NCI-H345 treated with DMSO at 0.1 percent for 48 hours (cell line): ENCODE results near the gene RNF213.

Source experiments
- DNase-seq: peaks from one replicate; lab custom pipeline; 2025; ENCODE audit not compliant: unreplicated experiment; lab: John Stamatoyannopoulos, UW

Gene RNF213

DNA sequence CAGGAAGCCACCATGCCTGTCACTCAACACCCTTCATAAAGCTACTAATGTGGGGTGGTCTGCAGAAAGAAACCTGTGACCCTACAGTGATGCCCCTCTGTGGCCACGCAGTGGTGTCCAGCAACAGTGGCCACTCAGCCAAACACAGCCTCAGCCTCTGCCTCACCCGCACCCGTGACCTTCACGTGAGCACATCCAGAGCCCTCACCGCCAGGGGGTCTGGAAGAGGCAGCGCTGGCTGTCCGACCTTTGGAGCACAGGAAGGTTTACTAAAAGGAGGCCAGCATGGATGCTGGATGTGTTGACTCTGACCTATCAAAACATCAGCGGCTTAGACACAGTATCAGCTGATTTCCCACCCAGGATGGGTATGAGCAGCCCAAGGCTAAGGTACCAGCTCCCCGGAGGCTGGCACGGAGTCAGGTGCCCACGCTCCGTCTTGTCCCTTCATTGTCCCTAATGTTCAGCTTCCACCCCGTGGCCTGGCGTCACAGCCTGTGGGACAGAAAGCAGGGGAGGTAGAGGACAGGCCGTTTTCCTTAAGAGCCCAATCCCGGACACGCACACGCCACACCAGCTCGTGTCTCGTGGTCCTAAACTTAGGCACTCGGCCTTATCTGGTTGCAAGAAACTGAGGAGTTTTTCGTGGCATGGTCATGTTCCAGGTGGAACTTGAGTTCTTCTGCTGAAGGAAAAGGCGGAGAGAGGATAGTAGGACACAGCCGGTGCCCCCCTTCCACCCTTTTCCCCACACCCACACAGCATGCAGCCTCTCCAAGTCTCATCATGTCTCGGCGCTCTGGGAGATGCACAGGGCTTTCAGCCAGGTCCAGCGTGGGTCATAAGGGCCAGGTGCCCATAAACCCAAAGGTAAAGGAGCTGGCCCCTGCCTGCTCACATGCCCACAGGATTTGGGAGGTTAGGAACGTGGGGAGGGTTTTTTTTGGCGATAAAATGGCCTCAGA, 104.6 kb downstream of the RNF213 start:
- no peak for DNase-seq

DNA sequence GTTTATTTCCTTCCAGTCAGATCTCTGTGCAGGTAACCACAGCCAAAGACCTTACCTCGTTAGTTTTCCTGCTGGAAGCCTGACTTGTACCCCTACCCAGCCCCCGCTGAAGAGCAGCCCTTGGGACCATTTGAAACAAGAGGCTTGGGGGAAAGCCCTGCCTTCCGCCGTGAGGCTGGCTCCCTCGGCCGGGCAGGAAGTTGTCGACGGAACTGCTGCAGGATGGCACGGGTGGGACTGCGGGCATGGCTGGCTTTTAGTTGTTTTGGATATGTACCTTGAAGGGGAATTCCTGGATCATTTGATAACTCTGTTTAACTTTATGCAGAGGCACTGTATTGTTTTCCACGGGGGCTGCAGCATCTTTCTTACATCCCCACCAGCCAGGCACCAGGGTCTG, 105.3 kb downstream of the RNF213 start:
- DNase-seq: no peak

DNA sequence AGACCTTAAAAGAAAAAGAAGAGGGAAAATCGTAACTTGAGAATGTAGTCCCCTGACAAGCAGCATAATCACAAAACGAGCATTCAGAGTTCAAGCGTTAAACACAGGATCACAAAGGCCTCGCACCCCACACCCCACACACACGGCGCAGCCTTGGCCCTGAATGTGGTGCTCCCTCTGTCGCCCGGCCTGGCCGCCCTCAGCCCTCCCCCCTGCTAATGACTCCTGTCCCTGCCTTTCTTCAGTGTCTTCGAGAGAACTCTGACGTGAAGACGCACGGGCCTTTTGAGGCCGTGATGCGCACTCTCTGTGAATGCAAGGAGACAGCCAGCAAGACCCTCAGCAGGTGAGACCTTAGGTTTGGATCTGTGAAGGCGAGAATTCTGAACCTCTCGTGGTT, 106.9 kb downstream of the RNF213 start:
- DNase-seq: no peak

DNA sequence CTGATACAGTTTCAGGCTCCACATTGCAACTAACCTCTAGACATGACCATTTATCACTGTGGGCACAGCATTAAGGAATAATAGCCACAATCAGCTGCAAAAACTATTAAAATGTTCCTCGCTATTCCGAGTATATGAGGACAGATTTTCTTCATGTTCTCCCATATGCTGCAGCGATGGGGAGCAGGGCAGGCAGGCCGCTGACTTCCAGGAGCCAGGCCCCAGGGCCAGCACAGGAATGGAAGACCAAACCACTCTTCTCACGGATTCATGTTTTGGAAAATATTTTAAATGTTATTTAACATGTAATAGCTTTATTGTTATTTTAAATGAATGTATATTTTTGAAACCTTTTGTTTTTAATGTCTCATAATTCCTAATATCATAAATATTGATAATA, 110.5 kb downstream of the RNF213 start:
- DNase-seq: no peak

DNA sequence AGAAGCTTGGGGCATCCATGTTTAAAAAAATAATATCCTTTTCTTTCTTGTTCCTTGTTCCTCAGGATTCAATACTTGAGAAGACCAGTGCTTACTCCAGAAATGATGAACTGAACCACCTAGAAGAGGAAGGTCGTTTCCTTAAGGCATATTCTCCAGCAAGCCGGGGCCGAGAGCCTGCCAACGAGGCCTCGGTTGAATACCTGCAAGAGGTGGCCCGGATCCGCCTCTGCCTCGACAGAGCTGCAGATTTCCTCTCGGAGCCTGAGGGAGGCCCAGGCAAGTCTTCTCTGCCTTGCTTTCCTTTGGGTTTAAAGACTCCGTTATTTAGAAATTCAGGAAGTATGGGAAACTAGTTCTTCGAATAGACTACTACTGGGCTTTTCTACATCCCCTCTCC, 111.8 kb downstream of the RNF213 start:
- DNase-seq: no peak

DNA sequence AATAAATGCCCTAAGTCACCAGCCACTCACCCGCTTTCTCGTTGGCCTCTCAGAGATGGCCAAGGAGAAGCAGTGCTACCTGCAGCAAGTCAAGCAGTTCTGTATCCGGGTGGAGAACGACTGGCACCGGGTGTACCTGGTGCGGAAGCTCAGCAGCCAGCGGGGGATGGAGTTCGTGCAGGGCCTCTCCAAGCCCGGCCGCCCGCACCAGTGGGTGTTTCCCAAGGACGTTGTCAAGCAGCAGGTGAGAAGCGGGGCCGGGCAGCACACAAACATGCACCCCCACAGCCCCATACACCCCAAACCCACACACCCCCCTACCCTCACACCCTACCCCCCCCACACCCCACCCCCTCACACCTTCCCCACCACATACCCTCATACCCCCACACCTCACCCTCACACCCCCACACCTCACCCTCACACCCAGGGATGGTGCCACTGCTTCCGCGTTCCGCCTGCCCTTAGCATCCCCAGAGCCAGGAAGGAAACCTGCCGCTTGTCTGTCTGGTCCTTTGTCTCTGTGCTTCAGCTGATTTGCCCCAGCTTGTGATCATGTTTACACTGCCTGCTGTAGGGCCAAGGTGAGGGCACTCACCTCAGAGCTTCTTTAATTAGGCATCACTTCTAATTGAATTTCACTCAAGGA, 112.4 kb downstream of the RNF213 start:
- DNase-seq: no peak

DNA sequence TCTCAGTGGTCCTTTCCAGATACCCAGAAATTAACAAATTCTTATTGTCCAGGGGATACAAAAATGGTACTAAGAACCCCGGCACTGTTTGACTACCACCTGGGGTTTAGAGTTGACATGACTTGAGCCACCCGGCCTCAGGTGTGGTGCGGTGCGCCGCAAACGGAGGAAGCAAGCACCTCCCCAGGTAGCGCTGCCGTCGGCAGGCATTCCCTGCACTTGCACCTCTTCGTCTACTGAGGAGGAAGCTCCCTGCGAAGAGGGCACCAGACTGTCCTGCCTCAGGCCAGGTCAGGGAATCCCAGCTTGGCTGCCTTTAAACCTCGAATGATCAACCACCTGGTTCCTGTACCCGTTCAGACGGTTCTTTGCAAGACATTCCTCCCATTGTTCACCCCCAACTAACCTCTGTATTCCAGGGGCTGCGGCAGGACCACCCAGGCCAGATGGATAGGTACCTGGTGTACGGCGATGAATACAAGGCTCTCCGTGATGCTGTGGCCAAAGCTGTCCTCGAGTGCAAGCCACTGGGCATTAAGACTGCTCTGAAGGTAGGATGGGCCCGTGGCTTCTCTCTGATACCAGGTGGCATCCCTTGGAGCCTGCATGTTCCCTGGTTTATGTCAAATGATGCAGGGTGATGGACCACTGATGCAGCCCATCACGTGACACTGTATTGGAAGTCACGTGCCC, 113.5 kb downstream of the RNF213 start:
- no peak for DNase-seq

DNA sequence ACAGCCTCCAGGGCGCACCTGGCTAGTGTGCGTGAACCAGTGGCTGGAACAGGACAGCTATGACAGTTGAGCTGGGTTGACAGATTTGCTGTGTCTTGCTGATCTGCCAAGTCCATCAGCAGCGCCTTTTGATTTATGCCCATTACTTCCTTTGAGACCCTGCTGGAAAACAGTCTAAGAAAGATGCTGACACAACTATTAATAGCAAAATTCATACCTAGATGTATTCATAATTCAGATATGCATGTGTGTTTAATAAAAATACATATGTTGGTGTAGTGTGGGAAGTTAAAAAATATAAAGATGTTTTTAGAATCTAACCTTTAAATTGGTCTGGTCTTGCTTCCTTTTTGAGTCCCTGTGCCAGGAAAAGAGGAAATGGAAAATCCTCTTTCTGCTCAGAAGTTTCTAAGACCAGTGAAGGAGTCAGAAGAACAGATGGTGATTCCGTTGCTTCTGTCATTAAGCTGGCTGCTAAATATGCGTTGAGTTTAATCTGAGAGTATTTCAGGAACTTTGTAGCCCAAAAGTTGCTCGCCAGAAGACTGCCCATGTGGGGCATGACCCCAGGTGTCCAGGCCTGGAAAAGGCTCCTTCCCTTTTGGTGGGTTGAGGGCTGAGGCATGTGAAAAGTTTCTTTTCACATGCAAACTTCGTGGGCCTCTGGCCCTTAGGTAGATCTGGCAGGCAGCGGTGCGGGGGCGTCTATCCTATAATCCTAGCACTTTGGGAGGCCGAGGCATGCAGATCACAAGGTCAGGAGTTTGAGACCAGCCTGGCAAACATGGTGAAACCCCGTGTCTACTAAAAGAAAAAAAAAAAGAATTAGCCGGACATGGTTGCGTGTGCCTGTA, 114.3 kb downstream of the RNF213 start:
- DNase-seq: no peak

DNA sequence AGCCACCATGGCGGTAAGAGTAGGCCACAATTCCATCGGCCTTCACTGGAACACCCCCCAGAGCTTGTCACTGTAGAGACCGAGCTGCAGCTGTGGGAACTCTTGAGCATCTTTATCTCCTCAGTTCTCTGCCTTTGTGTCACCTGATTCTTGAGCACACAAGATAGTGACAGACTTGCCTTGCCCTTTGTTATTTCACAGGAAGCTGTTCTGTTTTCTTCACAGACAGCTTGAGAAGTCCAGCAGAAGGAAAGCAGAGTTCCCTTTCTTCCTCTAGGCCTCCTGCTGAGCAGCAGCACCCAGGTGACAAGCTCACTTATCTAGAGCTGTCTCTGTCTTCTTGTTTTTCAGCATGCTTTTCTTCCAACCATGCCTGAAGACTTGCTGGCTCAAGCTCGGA, 115.9 kb downstream of the RNF213 start:
- no peak for DNase-seq

DNA sequence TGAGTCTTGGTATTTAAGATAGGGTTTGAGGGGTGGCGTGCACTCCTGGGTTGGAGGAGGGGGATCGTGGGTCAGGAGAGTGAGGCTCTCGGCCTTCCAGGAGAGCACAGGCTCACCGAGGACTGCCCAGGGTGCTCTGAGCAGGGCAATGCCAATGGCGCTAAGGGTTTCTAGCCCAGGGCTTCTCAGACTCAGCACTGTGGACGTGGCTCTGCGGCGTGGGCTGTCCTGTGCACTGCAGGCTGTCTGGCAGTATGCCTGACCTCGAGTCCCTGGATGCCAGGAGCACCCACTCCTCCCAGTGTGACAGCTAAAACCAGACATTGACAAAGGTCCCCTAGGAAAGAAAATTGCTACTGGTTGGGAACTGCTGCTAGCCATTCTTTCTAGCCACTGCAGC, 117.1 kb downstream of the RNF213 start:
- DNase-seq: no peak

DNA sequence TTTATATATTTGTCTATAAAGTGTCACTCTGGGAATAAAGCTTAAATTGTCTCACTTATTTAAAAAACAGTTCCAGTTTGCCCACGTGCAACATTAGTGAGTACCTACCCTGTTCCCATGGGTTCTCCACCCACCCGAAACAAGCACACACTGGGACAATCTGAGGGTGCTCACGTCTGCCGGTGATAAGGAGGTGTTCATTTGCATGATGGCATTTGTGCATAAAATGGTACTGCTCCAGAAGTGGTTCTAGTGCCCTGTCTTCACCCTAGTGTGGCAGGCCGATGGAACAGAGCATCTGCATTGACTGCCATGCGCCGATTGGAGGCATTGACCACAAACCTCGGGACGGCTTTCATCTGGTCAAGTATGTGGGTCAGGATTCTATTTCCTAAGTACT, 118.7 kb downstream of the RNF213 start:
- no peak for DNase-seq

DNA sequence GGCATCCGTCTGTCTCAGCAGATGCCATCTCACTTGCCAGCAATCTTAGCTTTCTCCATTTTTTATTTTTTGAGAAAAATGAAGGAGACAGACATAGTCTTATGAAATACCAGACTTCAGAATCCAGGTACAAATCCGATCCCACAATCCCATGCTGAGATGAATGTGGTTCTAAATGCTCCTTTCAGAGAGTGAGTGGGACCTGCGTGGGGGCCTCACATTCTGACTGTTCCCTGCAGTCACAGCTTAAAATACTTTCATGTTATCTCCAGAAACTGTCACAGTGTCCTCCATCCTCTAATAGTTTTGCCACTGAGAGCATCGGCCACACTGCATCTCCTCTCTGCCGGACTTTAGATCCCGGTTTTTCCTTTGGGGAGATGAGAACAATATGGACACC, 119.4 kb downstream of the RNF213 start:
- DNase-seq: no peak

DNA sequence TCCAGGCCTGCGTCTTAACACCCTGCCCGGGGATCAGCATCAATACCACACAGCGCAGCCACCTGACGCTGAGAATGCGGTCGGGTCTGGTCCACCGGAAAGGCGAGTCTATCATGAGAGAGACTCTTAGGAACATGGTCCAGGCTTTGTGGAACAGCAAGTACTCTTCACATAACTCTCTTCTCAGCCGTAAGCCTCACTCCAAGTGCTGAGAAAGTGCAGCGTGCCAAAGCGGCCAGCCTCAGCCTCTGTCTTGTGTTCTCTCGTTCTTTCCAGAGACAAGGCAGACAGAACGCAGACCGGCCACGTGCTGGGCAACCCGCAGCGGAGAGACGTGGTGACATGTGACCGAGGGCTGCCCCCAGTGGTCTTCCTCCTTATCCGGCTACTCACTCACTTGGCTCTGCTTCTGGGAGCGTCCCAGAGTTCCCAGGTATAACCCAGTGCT, 119.9 kb downstream of the RNF213 start:
- DNase-seq: no peak

DNA sequence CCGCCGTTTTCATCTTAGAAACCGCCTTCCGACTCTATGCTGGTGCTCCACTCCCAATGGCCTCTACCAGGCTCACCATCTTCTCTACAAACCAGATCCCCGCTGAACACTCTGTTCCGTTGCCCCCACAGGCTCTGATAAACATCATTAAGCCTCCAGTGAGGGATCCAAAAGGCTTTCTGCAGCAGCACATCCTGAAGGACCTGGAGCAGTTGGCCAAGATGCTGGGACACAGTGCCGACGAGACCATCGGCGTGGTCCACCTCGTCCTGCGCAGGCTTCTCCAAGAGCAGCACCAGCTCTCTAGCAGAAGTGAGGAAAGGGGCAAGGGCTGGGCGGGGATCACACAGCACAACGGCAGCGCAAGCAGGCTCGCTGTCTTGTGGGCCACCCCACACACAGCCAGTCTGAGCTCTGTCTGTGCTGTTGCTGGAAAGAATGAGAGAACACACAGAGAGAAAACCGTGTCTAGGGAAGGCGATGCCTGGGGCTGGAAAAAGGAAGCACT, 120.8 kb downstream of the RNF213 start:
- no peak for DNase-seq

DNA sequence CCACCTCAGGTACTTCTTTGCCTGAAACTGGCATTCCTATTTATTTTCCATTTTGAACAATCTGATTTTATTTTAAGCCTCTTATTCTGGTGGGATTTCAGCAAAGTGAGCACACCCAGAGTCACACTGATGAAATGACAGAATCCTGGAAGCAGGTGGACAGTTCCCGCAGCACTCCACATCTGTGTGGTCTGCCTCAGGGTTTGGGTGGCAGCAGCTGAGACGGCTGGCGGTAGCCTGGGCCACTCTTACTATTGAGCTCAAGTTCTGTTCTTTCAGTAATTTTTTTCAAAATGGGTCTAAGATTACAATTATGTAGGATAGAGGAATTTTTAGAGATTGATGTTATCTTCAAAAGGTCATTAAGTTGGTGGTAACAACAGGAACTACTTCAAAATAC, 121.8 kb downstream of the RNF213 start:
- DNase-seq: no peak

DNA sequence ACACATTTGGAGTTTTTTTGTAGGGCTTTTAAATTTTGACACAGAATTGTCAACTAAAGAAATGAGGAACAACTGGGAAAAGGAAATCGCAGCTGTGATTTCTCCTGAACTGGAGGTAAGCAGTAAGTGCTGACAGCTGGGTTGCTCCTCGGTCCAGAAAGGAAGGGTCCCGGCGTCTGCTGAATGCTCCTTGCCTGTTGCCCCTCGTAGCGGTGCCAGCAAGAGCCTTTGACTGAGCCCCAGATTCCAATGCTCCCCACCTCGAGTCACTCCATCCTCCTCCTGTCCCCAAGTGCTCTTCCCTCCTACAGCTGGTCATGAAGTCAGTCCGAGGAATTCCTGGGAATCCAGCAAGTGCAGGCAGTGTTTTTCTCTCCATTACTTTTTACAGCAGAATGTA, 122.3 kb downstream of the RNF213 start:
- no peak for DNase-seq

DNA sequence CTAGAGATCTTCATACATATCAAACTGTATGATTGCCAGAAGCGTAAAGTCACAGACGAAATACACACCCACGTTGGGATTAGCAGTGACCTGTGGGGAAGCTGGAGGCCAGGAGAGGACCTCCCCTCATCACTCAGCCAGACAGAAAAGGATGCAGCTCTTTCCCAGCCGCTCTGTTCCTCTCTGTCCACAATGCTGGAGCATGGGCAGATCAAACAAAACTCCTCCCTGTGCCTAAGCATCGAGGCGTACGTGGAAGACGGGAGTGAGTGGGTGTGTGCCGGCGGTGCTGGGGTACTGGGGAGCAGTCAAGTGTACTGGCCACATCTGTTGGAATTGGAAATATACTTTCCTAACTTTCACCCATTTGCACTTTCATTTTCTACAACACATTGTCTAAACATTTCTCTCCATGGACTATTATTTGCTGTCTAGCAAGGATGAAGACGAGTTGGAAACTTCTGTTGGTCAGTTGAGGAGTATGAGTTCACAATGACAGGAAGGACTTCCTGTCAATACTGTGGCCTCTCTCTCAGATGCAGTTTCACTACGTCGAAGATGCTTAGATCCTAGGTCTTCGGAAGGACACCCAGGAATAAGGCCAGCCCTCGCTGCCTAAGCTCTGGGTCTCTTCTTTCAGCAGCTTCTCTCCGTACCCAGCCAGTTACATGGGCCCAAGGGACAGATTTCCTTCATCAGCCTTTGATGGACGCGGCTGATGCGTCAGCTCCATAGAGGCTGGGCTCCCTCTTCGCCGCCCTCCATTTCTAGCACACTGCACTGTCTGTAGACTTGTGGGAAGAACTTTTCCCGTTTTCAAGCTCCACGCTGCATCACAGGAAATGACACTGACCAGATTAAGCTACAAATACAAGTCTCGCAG, 123.7 kb downstream of the RNF213 start:
- no peak for DNase-seq

DNA sequence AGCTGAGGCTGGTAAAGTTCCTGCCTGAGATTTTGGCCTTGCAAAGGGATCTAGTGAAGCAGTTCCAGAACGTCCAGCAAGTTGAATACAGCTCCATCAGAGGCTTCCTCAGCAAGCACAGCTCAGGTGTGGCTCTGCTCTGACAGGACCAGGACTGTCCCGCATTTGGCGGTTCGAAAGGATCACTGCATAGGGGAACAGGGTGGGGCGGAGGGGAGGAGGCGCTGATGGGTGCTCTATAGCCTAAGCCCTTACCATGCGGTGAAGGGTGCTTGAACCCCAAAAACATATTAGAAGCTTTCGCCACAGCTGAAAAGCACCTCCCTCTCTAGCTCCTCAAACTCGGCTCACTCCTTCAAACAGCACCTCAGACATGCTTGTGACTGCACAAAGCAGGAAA, 124.4 kb downstream of the RNF213 start:
- DNase-seq: no peak

DNA sequence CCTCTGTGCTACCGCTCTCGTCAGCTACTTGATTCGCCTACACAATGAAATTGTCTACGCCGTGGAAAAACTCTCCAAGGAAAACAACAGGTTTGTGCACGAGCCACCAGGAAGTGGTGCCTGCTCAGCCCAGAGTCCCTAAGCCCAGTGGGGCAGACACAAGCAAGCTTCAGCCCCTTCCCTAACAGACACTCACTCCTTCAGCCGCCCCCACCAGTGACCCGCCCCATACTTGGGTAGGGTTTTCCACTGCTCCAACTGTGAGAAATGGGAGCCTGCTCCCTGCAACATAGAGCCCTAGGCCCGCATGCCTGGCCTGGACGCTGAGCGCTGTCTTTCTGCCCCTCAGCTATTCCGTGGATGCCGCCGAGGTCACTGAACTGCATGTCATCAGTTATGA, 125.7 kb downstream of the RNF213 start:
- no peak for DNase-seq

DNA sequence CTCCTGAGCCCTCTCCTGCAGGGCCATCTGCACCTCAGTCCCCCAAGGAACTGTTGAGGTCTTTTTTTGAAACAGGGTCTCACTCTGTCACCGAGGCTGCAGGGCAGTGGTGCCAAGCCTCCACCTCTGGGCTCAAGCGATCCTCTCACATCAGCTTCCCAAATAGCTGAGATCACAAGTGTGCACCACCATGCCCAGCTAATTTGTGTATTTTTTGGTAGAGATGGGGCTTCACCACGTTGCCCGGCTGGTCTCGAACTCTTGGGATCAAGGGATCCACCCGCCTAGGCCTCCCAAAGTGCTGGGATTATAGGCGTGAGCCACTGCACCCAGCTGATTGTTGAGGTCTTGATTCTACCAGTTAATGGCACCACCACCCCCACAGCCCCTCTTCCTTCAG, 126.4 kb downstream of the RNF213 start:
- DNase-seq: no peak
